ENCODE data around the gene SMAD1. TPM values are rescaled to one million over a fixed set of nuclear protein-coding genes. Genes with fewer than 3 reads are reported as not detected.

Gene SMAD1
- polyA plus RNA-seq, 2 of the 4 experiments (the other 2 are of a cell fraction) = 9.9 to 23.9 TPM

GRCh38 chr4:145436114-145436513 is 45.5 kb upstream of the SMAD1 start:
- DNase-seq (ENCODE audit: low read depth in 1 of 2, low spot score in 1 of 2) (no peak), ATAC-seq (no peak), FAIRE-seq (no peak)
- TF ChIP-seq JUN (IDR thresholded peaks at IDR 0.05) (no peak), BCL3 (IDR thresholded peaks at IDR 0.05) (no peak), HOXB5 (CRISPR knock-in tag; IDR thresholded peaks at IDR 0.05) (no peak), GATA3 (IDR thresholded peaks at IDR 0.05; ENCODE audit: borderline replicate concordance) (no peak), MYC (IDR thresholded peaks at IDR 0.05; ENCODE audit: borderline replicate concordance, low read length) (no peak), TP53 (CRISPR knock-in tag; IDR thresholded peaks at IDR 0.05) (no peak), ZC3H11A (IDR thresholded peaks at IDR 0.05) (no peak), SREBF2 (IDR thresholded peaks at IDR 0.05) (no peak), MAZ (IDR thresholded peaks at IDR 0.05; ENCODE audit: borderline replicate concordance, low read depth, low read length) (no peak), ZFP36 (IDR thresholded peaks at IDR 0.05; ENCODE audit: borderline replicate concordance, partially characterized antibody) (no peak), RCOR1 (IDR thresholded peaks at IDR 0.05; ENCODE audit: low read depth, low read length) (no peak), POLR2AphosphoS2 (conservative IDR thresholded peaks at IDR 0.05; ENCODE audit: low read length) (no peak), RNF2 (IDR thresholded peaks at IDR 0.05; ENCODE audit: borderline replicate concordance, low read depth) (no peak), RFX5 (IDR thresholded peaks at IDR 0.05) (no peak)
- Histone ChIP-seq H3K4me2 (no peak overlapping the region), H3K9me3 (no peaks in the 10 kb centered on the region), H3K4me1 (no peaks in the 10 kb centered on the region), H3K27ac (no peak overlapping the region), H3K4me3 (no peak overlapping the region)
- CTCF ChIA-PET = no interaction called here
- WGBS (ENCODE audit: missing lambda C conversion rate) = 15% methylated on average over 4 of the region's 4 CpGs
- POLR2A ChIA-PET = no interaction called here

- H3K27ac ChIP-seq = no peak overlapping the region
- no peak overlapping the region for H3K4me2 ChIP-seq
- no peak for FAIRE-seq
- H3K9me3 ChIP-seq = no peaks in the 10 kb centered on the region
- no peaks in the 10 kb centered on the region for H3K4me1 ChIP-seq
- DNase-seq (ENCODE audit: low read depth in 1 of 2, low spot score in 1 of 2) = no peak
- POLR2A ChIA-PET = no interaction called here
- CTCF ChIA-PET = no interaction called here
- TF ChIP-seq JUNB (IDR thresholded peaks at IDR 0.05) (no peak), NPAS2 (CRISPR knock-in tag; IDR thresholded peaks at IDR 0.05; ENCODE audit: borderline replicate concordance) (no peak), USF2 (IDR thresholded peaks at IDR 0.05) (no peak), ZSCAN20 (CRISPR knock-in tag; IDR thresholded peaks at IDR 0.05) (no peak), ZFP36 (IDR thresholded peaks at IDR 0.05; ENCODE audit: borderline replicate concordance, partially characterized antibody) (no peak), EHF (CRISPR knock-in tag; IDR thresholded peaks at IDR 0.05) (no peak), CBX8 (IDR thresholded peaks at IDR 0.05) (no peak), ATOH8 (CRISPR knock-in tag; IDR thresholded peaks at IDR 0.05; ENCODE audit: low read depth) (no peak), MAFK (IDR thresholded peaks at IDR 0.05; ENCODE audit: partially characterized antibody) (no peak), GATA3 (IDR thresholded peaks at IDR 0.05; ENCODE audit: borderline replicate concordance) (no peak), CHD2 (IDR thresholded peaks at IDR 0.05; ENCODE audit: low read length, partially characterized antibody) (no peak), EP300 (IDR thresholded peaks at IDR 0.05) (no peak), JUN (IDR thresholded peaks at IDR 0.05) (no peak), ZNF302 (CRISPR knock-in tag; IDR thresholded peaks at IDR 0.05) (no peak)
- no peak overlapping the region for H3K4me3 ChIP-seq
- 14% methylated on average over 1 of the region's 2 CpGs for WGBS (ENCODE audit: missing lambda C conversion rate)
- no peak for ATAC-seq
Observed at GRCh38 chr4:145436796-145437195, 44.9 kb upstream of the SMAD1 start.
